AG09309 (cell line): ENCODE measurements around the gene SLC5A8.
A peak's percentile ranks its signal among the peaks of the same experiment; 100 is the strongest.
"Not testable (repeated sequence)": the region's sequence is repeated elsewhere in the genome, so short reads cannot be mapped to it uniquely, and the experiment has no call there.

Source experiments
- DNase-seq: peaks from one replicate; pipeline ENCODE4 v3.0.0-alpha.2; 2010; ENCODE audit warnings: low read depth
- H3K4me3 ChIP-seq: 2 replicates; pipeline ENCODE4 v1.5.1; 2011; ENCODE audit warnings: mild to moderate bottlenecking, low read depth, low read length, moderate library complexity; ENCODE audit not compliant: control insufficient read depth
- TF ChIP-seq, protein P1 (sequence below): IDR thresholded peaks from 2 replicates; pipeline ENCODE4 v1.5.1; 2011; ENCODE audit warnings: mild to moderate bottlenecking, low read depth, low read length, inconsistent platforms; ENCODE audit not compliant: insufficient read depth, control insufficient read depth; ENCODE audit errors: missing control alignments

The SLC5A8 gene

DNA sequence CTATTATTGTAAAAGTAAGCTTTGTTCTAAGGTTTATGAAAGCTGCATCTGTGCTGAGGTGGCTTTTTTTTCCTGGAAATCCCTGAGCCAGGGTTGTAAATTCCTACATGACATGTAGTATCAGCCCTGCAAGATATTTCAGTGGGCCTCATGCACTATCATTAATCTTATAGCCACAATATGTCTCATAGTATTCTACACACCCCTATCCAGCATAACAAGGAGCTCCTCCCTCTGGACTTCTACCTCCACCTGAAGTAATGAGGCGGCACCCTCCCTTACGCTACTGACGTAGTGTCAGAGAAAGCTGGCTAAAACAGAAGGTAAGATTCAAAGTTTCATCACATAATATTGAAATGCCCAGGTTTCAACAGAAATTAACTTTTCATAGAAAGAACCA, 35.5 kb downstream of the SLC5A8 start:
- TF ChIP-seq, protein P1, sequence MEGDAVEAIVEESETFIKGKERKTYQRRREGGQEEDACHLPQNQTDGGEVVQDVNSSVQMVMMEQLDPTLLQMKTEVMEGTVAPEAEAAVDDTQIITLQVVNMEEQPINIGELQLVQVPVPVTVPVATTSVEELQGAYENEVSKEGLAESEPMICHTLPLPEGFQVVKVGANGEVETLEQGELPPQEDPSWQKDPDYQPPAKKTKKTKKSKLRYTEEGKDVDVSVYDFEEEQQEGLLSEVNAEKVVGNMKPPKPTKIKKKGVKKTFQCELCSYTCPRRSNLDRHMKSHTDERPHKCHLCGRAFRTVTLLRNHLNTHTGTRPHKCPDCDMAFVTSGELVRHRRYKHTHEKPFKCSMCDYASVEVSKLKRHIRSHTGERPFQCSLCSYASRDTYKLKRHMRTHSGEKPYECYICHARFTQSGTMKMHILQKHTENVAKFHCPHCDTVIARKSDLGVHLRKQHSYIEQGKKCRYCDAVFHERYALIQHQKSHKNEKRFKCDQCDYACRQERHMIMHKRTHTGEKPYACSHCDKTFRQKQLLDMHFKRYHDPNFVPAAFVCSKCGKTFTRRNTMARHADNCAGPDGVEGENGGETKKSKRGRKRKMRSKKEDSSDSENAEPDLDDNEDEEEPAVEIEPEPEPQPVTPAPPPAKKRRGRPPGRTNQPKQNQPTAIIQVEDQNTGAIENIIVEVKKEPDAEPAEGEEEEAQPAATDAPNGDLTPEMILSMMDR, result no peak

DNA sequence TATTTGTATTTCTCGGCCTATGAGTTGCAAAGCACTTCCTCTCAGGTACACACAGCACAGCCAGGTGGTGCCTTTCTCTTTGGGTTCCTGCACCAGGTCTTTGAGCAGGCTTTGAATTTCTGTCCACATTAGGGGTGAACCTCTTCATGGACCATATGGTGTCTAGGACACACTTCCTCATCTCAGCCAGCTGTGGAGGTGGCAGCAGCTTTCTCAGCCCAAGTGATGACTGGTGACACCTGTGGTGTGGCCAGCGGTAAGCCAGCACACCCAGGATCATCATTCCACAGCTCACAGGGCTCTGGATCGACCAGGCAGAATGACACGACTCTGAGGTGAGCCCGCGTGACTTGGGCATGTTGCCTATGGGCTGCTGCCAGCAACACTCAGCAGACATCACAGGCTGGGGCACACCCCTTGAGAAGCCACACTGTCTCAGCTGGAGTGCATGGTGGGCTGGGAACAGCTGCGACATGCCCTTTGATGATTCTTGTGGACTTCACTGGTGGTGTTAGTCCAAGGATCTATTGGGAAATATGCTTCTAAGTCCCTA, 36.8 kb downstream of the SLC5A8 start:
- no peak for DNase-seq
- TF ChIP-seq, protein P1, result no peak
- H3K4me3 ChIP-seq, result no peak overlapping the region

More for the DNA sequence above, 35.5 kb downstream of the SLC5A8 start:
- no peak overlapping the region for H3K4me3 ChIP-seq
- DNase-seq, result no peak

DNA sequence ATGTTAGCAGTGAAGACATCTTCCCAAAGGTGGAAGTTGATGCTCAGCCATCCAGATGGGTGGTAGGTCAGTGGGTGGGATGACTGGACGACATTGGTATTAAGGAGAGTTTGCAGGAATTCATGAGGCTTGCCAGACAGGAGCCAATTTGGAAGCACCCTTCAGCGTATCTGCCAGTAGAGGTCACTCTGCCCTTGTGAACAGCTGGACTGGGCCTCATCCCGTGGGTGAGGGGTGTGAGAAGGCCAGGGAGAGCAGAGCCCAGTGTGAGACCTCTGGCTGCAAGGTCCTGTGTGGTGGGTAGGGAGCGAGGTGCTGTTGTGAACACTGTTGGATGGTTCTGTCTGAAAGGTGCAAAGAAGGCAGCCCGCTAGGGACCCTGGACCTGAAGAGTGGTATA, 37.7 kb downstream of the SLC5A8 start:
- DNase-seq, result peak; percentile 4
- TF ChIP-seq, protein P1, result peak; percentile 50
- H3K4me3 ChIP-seq, result no peak overlapping the region

DNA sequence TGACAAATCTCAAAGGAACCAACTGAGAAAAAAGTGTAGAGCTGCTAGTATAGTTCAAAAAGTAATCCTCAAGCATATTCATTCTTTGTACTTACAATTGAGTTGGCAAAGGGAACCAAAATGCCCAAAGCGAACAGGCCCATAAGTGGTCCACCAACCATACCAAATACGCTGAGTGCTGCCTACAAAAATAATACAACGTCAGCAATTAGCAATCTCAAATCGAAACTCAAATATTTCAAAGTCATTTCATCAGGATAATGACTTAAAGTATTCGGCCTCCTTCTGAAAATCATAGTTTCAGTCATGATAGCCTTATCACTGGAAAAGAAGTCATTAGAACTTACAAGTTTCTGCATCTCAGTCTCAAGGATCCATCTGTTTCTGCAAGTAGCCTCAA, 42.0 kb downstream of the SLC5A8 start:
- TF ChIP-seq, protein P1, result no peak
- no peak overlapping the region for H3K4me3 ChIP-seq
- DNase-seq, result no peak

DNA sequence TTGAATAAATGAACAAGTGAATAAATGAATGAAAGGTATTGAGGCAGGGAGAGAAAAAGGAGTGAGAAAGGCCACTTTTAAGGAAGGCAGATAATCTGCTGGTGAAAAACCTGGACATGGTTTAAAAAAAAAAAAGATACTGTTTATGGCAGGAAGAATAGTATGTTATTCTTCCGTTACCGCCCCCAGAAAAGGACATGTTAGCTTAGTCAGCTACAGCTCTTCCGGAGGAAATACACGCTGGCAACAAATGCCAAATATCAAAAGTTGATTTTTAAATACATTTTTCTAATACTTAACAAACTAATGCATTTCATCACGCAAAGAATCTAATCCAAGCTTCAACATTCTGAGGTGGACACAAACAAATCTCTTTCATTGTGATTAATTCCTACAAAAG, 43.2 kb downstream of the SLC5A8 start:
- TF ChIP-seq, protein P1, result no peak
- no peak for DNase-seq
- no peak overlapping the region for H3K4me3 ChIP-seq

DNA sequence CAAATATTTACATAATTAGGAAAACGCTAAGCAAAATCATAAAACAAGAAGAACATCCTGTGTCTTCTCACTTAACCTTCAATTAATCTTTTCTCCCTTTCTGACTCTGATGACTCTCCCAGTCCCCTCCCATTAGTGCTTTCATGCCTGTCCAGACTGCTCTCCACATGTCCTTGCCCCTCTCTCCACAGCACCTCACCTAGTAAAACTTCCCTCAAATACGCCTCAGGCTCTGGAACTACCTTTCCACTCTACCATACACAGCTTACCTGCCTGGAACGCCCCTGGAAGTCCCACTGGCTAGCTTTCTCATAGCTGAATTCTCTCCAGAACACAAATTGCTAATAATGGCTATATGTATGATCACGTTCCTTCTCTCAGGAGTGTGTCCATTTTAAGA, 44.7 kb downstream of the SLC5A8 start:
- no peak overlapping the region for H3K4me3 ChIP-seq
- no peak for DNase-seq
- TF ChIP-seq, protein P1, result no peak

DNA sequence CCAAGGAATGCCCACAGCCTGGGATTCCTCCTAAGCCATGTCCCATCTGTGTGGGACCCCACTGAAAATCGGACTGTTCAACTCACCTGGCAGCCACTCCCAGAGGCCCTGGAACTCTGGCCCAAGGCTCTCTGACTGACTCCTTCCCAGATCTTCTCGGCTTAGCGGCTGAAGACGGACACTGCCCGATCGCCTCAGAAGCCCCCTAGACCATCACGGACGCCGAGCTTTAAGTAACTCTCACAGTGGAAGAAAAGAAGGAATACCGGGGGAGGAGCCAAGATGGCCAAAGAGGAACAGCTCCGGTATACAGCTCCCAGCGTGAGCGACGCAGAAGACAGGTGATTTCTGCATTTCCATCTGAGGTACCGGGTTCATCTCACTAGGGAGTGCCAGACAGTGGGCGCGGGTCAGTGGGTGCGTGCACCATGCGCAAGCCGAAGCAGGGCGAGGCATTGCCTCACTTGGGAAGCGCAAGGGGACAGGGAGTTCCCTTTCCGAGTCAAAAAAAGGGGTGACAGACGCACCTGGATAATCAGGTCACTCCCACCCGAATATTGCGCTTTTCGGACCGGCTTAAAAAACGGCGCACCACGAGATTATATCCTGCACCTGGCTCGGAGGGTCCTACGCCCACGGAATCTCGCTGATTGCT, 64.1 kb downstream of the SLC5A8 start:
- DNase-seq, H3K4me3 ChIP-seq: not testable (repeated sequence)
